ENCODE results near the gene SPOUT1.
A peak's percentile ranks its signal among the peaks of the same experiment; 100 is the strongest.

DNA sequence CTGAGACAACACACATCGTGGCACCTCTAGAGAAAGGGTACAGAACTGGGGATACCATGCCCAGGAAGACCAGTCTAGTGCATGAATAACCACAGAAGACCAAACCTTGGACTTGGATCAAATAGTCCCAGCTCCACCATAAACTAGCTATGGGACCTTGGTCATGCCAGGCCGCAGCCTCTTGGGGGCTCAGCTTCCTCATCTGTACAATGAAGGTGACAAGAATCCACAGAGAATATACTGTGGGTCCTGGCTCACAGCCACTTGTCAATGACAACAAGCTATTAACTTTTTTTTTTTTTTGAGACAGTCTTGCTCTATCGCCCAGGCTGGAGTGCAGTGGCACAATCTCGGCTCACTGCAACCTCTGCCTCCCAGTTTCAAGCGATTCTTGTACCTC lies 48.3 kb upstream of the SPOUT1 start:
- peak; percentile 58; the same call in 1 of the 2 replicates for TF ChIP-seq CTCF (conservative IDR thresholded peaks at IDR 0.05; ENCODE audit: low read length)
- no peak for TF ChIP-seq EZH2phosphoT487 (IDR thresholded peaks at IDR 0.05; ENCODE audit: borderline replicate concordance, low read depth, low read length)

All from OCI-LY7 (cell line).